Right lobe of liver (tissue), 6 donors: ENCODE data around the gene TGDS. TPM values are rescaled to one million over a fixed set of nuclear protein-coding genes. Genes with fewer than 3 reads are reported as not detected.

Experiments
- ATAC-seq, 4 donors: fragments of 200-7000 bp; cut with Tn5 transposase; one replicate each; pipeline ENCODE4 v1.9.1; 2020; ENCODE audit warnings: mild to moderate bottlenecking in 4 of 4, moderate library complexity in 4 of 4
- DNase-seq, 3 donors: peaks; one replicate each; pipeline ENCODE4 v3.0.0-alpha.2; 2020
- H3K27ac ChIP-seq, 3 donors: fragments of 200-600 bp; one replicate each; pipeline ENCODE4 v1.8.0; 2022
- H3K27me3 ChIP-seq, 2 donors: fragments of 200-600 bp; one replicate each; pipeline ENCODE4 v1.8.0; 2022
- H3K36me3 ChIP-seq, 4 donors: fragments of 200-600 bp; sonication (generic) in 1 of 4; one replicate each; pipeline versions ENCODE4 v1.5.1 to v1.8.0; 2017 to 2022; ENCODE audit warnings: control low read depth in 1 of 4
- H3K4me1 ChIP-seq, 4 donors: fragments of 200-600 bp; sonication (generic) in 1 of 4; one replicate each; pipeline versions ENCODE4 v1.5.1 to v1.8.0; 2017 to 2022; ENCODE audit warnings: control low read depth in 1 of 4
- H3K4me3 ChIP-seq, 3 donors: fragments of 200-600 bp; one replicate each; pipeline ENCODE4 v1.8.0; 2022
- H3K9me3 ChIP-seq, 4 donors: fragments of 200-600 bp; sonication (generic) in 1 of 4; one replicate each; pipeline versions ENCODE4 v1.5.1 to v1.8.0; 2017 to 2022; ENCODE audit warnings: control low read depth in 1 of 4
- CTCF ChIP-seq, 4 donors: fragments of 200-600 bp in 3 of 4; fragments of 450-650 bp in 1 of 4; IDR thresholded peaks; one replicate each; pipeline versions ENCODE4 v1.5.1 to v1.8.0; 2016 to 2022; ENCODE audit warnings: antibody characterized with exemption in 4 of 4, mild to moderate bottlenecking in 2 of 4
- POLR2A ChIP-seq: fragments of 450-650 bp; IDR thresholded peaks from one replicate; pipeline ENCODE4 v1.6.1; 2017; ENCODE audit warnings: antibody characterized with exemption, mild to moderate bottlenecking
- WGBS: methylation state at CpG from one replicate; pipeline ENCODE4 v1.1.6; 2018; ENCODE audit warnings: low coverage, low lambda C conversion rate; ENCODE audit not compliant: insufficient coverage; ENCODE audit errors: missing lambda C conversion rate; 5-methylcytosine and 5-hydroxymethylcytosine counted together
- intact Hi-C, 2 donors: fragments of 100-400 bp; cut with DNase I; formaldehyde crosslinking; loops; one replicate each; pipeline versions ENCODE4 v1.11.2 to v1.14.1; 2022
- total RNA-seq, 6 experiments: library from RNA; depleted of rRNA in 2 of 6; stranded (reverse); fragments of >200 nt in 2 of 6; fragmentation: NEBNext Ultra II Directional in 3 of 6; extraction: Animal tissue kit (Norgen Biotek cat#: 25700) in 3 of 6; gene quantifications; one replicate each; pipeline versions ENCODE4 v1.1.0 to v1.2.4, GENCODE V29; 2016 to 2023
- donor health status: DM: no; HTN: yes; CAD: no.
- donor health status: DM: no; HTN: no; CAD: no.
- donor health status: DM: no; HTN: no; CAD: no.
- donor health status: DM: no; HTN: yes; CAD: no.
- donor health status: DM: no; HTN: yes; CAD: no.

The TGDS gene
- total RNA-seq, 6 experiments from 2014 or later: 8.6 to 11.9 (median 9.6) TPM

- Histone ChIP-seq H3K27ac (no peak overlapping the region), H3K9me3 (no peaks in the 10 kb centered on the region), H3K4me3 (no peak overlapping the region), H3K4me1 (no peaks in the 10 kb centered on the region), H3K36me3 (no peaks in the 10 kb centered on the region), H3K27me3 (no peaks in the 10 kb centered on the region)
- ATAC-seq (no peak), DNase-seq (no peak)
- TF ChIP-seq POLR2A (no peak), CTCF (IDR thresholded peaks at IDR 0.05) (no peak)
- 92% methylated on average over 3 of the region's 3 CpGs for WGBS
- intact Hi-C loops: no loop called here
These were observed 34.8 kb downstream of the TGDS start for GRCh38 chr13:94561126-94561525.

- intact Hi-C loops: no loop called here
- DNase-seq: no peak
- no peaks in the 10 kb centered on the region for H3K27me3 ChIP-seq
- no peaks in the 10 kb centered on the region for H3K36me3 ChIP-seq
- no peaks in the 10 kb centered on the region for H3K4me1 ChIP-seq
- 58% methylated on average over 2 of the region's 2 CpGs for WGBS
- TF ChIP-seq CTCF (IDR thresholded peaks at IDR 0.05) (no peak), POLR2A (no peak)
- no peaks in the 10 kb centered on the region for H3K9me3 ChIP-seq
- no peak overlapping the region for H3K27ac ChIP-seq
- no peak overlapping the region for H3K4me3 ChIP-seq
- no peak for ATAC-seq
These were observed 35.8 kb downstream of the TGDS start for GRCh38 chr13:94560116-94560515.

GRCh38 chr13:94559222-94559795 lies 36.6 kb downstream of the TGDS start:
- H3K4me1 ChIP-seq: no peaks in the 10 kb centered on the region
- no peaks in the 10 kb centered on the region for H3K36me3 ChIP-seq
- 87% methylated on average over 6 of the region's 6 CpGs for whole genome bisulfite sequencing
- no peaks in the 10 kb centered on the region for H3K9me3 ChIP-seq
- DNase-seq: no peak
- H3K27me3 ChIP-seq: no peaks in the 10 kb centered on the region
- no peak for ATAC-seq
- H3K27ac ChIP-seq: no peak overlapping the region
- intact Hi-C loops: no loop called here
- no peak overlapping the region for H3K4me3 ChIP-seq
- no peak for TF ChIP-seq CTCF (IDR thresholded peaks at IDR 0.05)
- TF ChIP-seq POLR2A: no peak

GRCh38 chr13:94558716-94559115 lies 37.2 kb downstream of the TGDS start:
- intact Hi-C loops: no loop called here

More at GRCh38 chr13:94558716-94559115, 37.2 kb downstream of the TGDS start:
- DNase-seq (no peak), ATAC-seq (no peak)
- H3K9me3 ChIP-seq: no peaks in the 10 kb centered on the region
- H3K27me3 ChIP-seq: no peaks in the 10 kb centered on the region
- H3K4me1 ChIP-seq: no peaks in the 10 kb centered on the region
- no peak overlapping the region for H3K27ac ChIP-seq
- no peaks in the 10 kb centered on the region for H3K36me3 ChIP-seq
- 55% methylated on average over 5 of the region's 6 CpGs for WGBS
- no peak for TF ChIP-seq CTCF (IDR thresholded peaks at IDR 0.05)
- TF ChIP-seq POLR2A: no peak
- H3K4me3 ChIP-seq: no peak overlapping the region
